Endothelial cell of umbilical vein (primary cell): Measurements from ENCODE around the gene TAS1R1. TPM values are rescaled to one million over a fixed set of nuclear protein-coding genes. Genes with fewer than 3 reads are reported as not detected.

Experiments used
- BruUV-seq: library from RNA; stranded (reverse); fragments of 400-500 nt; replicated peaks from 2 replicates; lab custom pipeline; 2021; lab: Mats Ljungman, UMichigan
- CTCF ChIA-PET: fragments of 300-600, 350-600 bp; sonication (Branson Sonifier 250); formaldehyde crosslinking; loops from one replicate; lab custom pipeline; 2021; ENCODE audit warnings: antibody characterized with exemption, inconsistent platforms; lab: Charles Lee
- POLR2A ChIA-PET: fragments of 300-600, 350-600 bp; sonication (Branson Sonifier 250); formaldehyde crosslinking; loops from one replicate; lab custom pipeline; 2021; ENCODE audit warnings: antibody characterized with exemption, inconsistent platforms; lab: Charles Lee
- DNase-seq: peaks from one replicate; pipeline ENCODE4 v3.0.0-alpha.2; 2011; ENCODE audit warnings: low read depth, low spot score
- FAIRE-seq: peaks from 2 replicates; lab custom pipeline; 2011; peaks lifted over from hg19 to GRCh38; lab: Jason Lieb, UNC
- H2AFZ ChIP-seq: 2 replicates; pipeline ENCODE4 v1.6.0; 2012; ENCODE audit warnings: low read depth, low read length, control low read depth, inconsistent platforms
- H3K27ac ChIP-seq: 2 replicates; pipeline ENCODE4 v1.5.1; 2011; ENCODE audit warnings: low read depth, mild to moderate bottlenecking, control low read depth, low read length, moderate library complexity; ENCODE audit not compliant: insufficient read depth
- H3K27me3 ChIP-seq, 2 experiments: 2 replicates each; pipeline versions ENCODE4 v1.6.0 to v1.6.1; 2011; ENCODE audit warnings: low read length in 2 of 2, mixed read lengths in 1 of 2; ENCODE audit not compliant: control insufficient read depth in 2 of 2, insufficient read depth in 2 of 2
- H3K36me3 ChIP-seq, 2 experiments: 2 replicates in 1 of 2; 3 replicates in 1 of 2; pipeline ENCODE4 v1.5.1; 2011; ENCODE audit warnings: low read length in 2 of 2, mild to moderate bottlenecking in 1 of 2, moderate library complexity in 1 of 2; ENCODE audit not compliant: control insufficient read depth in 2 of 2, insufficient read depth in 2 of 2; ENCODE audit errors: extremely low read depth in 1 of 2
- H3K4me1 ChIP-seq: 3 replicates; pipeline ENCODE4 v1.5.1; 2011; ENCODE audit warnings: mild to moderate bottlenecking, low read length; ENCODE audit not compliant: control insufficient read depth, insufficient read depth; ENCODE audit errors: extremely low read depth
- H3K4me2 ChIP-seq: 2 replicates; pipeline ENCODE4 v1.6.1; 2011; ENCODE audit warnings: low read length, control low read depth, mixed read lengths; ENCODE audit not compliant: insufficient read depth
- H3K4me3 ChIP-seq, 3 experiments: fragments of 200-600 bp in 1 of 3; sonication (generic), shearing (Covaris generic) in 1 of 3; replicated peaks in 1 of 3; 2 replicates each; pipeline ENCODE4 v1.5.1; 2011 to 2016; ENCODE audit warnings: control low read depth in 3 of 3, low read length in 3 of 3, mild to moderate bottlenecking in 2 of 3, inconsistent platforms in 1 of 3, low read depth in 1 of 3, moderate library complexity in 1 of 3; ENCODE audit not compliant: insufficient read depth in 1 of 3
- H3K79me2 ChIP-seq: 2 replicates; pipeline ENCODE4 v1.6.0; 2012; ENCODE audit warnings: low read length, inconsistent platforms; ENCODE audit not compliant: control insufficient read depth, insufficient read depth
- H3K9ac ChIP-seq: replicated peaks from 2 replicates; pipeline ENCODE3; 2011; ENCODE audit warnings: low read length, control low read depth; ENCODE audit not compliant: insufficient read depth; ENCODE audit errors: extremely low read depth
- H3K9me1 ChIP-seq: replicated peaks from 3 replicates; pipeline ENCODE4 v1.6.0; 2011; ENCODE audit warnings: mild to moderate bottlenecking, low read length; ENCODE audit not compliant: control insufficient read depth, insufficient read depth; ENCODE audit errors: extremely low read depth
- H3K9me3 ChIP-seq: replicated peaks from 2 replicates; pipeline ENCODE4 v1.5.1; 2012; ENCODE audit warnings: low read length, inconsistent platforms; ENCODE audit not compliant: control insufficient read depth, insufficient read depth
- H4K20me1 ChIP-seq: replicated peaks from 2 replicates; pipeline ENCODE3; 2011; ENCODE audit warnings: mild to moderate bottlenecking, low read length; ENCODE audit not compliant: control insufficient read depth, insufficient read depth; ENCODE audit errors: extremely low read depth
- EZH2 ChIP-seq: IDR thresholded peaks from 2 replicates; pipeline ENCODE4 v1.6.1; 2012; ENCODE audit warnings: borderline replicate concordance, low read depth, mild to moderate bottlenecking, moderate library complexity, low read length, inconsistent platforms; ENCODE audit not compliant: severe bottlenecking
- FOS ChIP-seq: IDR thresholded peaks from 2 replicates; pipeline ENCODE4 v1.6.1; 2011; ENCODE audit warnings: mild to moderate bottlenecking, low read length, moderate library complexity, borderline replicate concordance; ENCODE audit not compliant: insufficient read depth
- GATA2 ChIP-seq: IDR thresholded peaks from 2 replicates; pipeline ENCODE4 v1.7.0; 2011; ENCODE audit warnings: low read depth, mild to moderate bottlenecking, moderate library complexity, mixed read lengths, low read length; ENCODE audit not compliant: insufficient read length, insufficient read depth
- JUN ChIP-seq: IDR thresholded peaks from 2 replicates; pipeline ENCODE4 v1.6.1; 2011; ENCODE audit warnings: borderline replicate concordance, low read depth; ENCODE audit not compliant: insufficient read length, insufficient read depth
- MAX ChIP-seq: IDR thresholded peaks from 2 replicates; pipeline ENCODE4 v1.6.1; 2011; ENCODE audit not compliant: insufficient read depth, insufficient read length
- MYC ChIP-seq: IDR thresholded peaks from one replicate; pipeline ENCODE4 v1.6.1; 2011; ENCODE audit warnings: mild to moderate bottlenecking, low read depth, low read length
- POLR2A ChIP-seq: IDR thresholded peaks from 2 replicates; pipeline ENCODE4 v1.6.1; 2012; ENCODE audit warnings: low read depth, mild to moderate bottlenecking, control low read depth, low read length
- POLR2AphosphoS5 ChIP-seq: IDR thresholded peaks from 2 replicates; pipeline ENCODE4 v1.6.1; 2012; ENCODE audit warnings: low read depth, mild to moderate bottlenecking, control low read depth, low read length, moderate library complexity; ENCODE audit not compliant: insufficient read depth
- dilution Hi-C: fragments of 300-500 bp; cut with MboI; formaldehyde crosslinking; loops from one replicate; pipeline ENCODE4 v1.15.0; 2019; ENCODE audit warnings: low sequenced_read_pairs; ENCODE audit not compliant: extremely low pct_ligation_motif_present
- intact Hi-C: fragments of 100-400 bp; cut with micrococcal nuclease; formaldehyde crosslinking; loops from one replicate; pipeline ENCODE4 v1.10.0; 2022
- polyA plus RNA-seq, 4 experiments: library from polyadenylated mRNA; depleted of rRNA in 3 of 4; stranded (reverse) in 3 of 4; unstranded in 1 of 4; fragments of >200 nt; gene quantifications; 2 replicates each; pipeline versions ENCODE4 v1.2.1 to v1.2.3, GENCODE V29; 2011 to 2012; ENCODE audit warnings: missing spikeins in 1 of 4
- total RNA-seq: library from RNA; stranded (reverse); gene quantifications from 2 replicates; pipeline ENCODE4 v1.2.3, GENCODE V29; 2021
- TF ChIP-seq, protein P1 (sequence below), 2 donors: IDR thresholded peaks; 1 replicate in 1 of 2; 2 replicates in 1 of 2; pipeline ENCODE4 v1.5.1; 2011; ENCODE audit warnings: low read length in 2 of 2, mild to moderate bottlenecking in 2 of 2, moderate library complexity in 2 of 2, control low read depth in 1 of 2, inconsistent platforms in 1 of 2, low read depth in 1 of 2; ENCODE audit not compliant: insufficient read depth in 1 of 2; ENCODE audit errors: extremely low read depth in 1 of 2

The TAS1R1 gene
- total and polyA plus RNA-seq, 2 donors (not counting 3 experiments of a cell fraction or from before 2014, with no cell fraction given) = not detected

DNA sequence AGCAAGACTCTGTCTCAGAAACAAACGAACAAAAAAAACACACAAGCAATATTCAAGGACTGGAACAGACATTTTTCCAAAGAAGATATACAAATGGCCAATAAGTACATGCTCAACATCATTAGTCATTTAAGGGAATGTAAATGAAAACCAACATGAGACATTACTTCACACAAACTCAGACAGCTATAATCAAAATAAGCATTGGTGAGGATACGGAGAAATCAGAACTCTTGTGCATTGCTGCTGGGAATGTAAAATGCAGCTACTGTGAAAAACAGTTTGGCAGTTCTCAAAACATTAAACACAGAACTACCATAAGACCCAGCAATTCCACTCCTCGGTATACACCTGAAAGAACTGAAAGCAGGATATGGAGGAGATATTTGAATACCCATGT lies 16.2 kb upstream of the TAS1R1 start:
- CTCF ChIA-PET = interaction anchor here (6.3 kb wide), 1 partner anchor 16 kb away, joined by 37 read pairs; no protein-coding TSS in a partner anchor
- H3K4me2 ChIP-seq = no peak overlapping the region

More for the DNA sequence above, 16.2 kb upstream of the TAS1R1 start:
- Histone ChIP-seq H4K20me1 (no peaks in the 10 kb centered on the region), H2AFZ (no peak overlapping the region), H3K9me3 (no peaks in the 10 kb centered on the region), H3K9ac (no peak overlapping the region), H3K4me3 (no peak overlapping the region), H3K36me3 (peaks cover 2 to 10% of the 10 kb centered on the region in 2 experiments), H3K27ac (no peak overlapping the region), H3K27me3 (no peaks in the 10 kb centered on the region), H3K79me2 (peaks cover 8% of the 10 kb centered on the region), H3K9me1 (no peaks in the 10 kb centered on the region), H3K4me1 (no peaks in the 10 kb centered on the region)
- POLR2A ChIA-PET = no interaction called here
- intact Hi-C loops (no loop called here), dilution Hi-C loops (no loop called here)
- TF ChIP-seq, protein P1, sequence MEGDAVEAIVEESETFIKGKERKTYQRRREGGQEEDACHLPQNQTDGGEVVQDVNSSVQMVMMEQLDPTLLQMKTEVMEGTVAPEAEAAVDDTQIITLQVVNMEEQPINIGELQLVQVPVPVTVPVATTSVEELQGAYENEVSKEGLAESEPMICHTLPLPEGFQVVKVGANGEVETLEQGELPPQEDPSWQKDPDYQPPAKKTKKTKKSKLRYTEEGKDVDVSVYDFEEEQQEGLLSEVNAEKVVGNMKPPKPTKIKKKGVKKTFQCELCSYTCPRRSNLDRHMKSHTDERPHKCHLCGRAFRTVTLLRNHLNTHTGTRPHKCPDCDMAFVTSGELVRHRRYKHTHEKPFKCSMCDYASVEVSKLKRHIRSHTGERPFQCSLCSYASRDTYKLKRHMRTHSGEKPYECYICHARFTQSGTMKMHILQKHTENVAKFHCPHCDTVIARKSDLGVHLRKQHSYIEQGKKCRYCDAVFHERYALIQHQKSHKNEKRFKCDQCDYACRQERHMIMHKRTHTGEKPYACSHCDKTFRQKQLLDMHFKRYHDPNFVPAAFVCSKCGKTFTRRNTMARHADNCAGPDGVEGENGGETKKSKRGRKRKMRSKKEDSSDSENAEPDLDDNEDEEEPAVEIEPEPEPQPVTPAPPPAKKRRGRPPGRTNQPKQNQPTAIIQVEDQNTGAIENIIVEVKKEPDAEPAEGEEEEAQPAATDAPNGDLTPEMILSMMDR (IDR thresholded peaks at IDR 0.05; ENCODE audit: extremely low read depth in 1 of 2, insufficient read depth in 1 of 2, low read depth in 1 of 2, low read length in 2 of 2) = no peak
- no peak for TF ChIP-seq POLR2AphosphoS5
- TF ChIP-seq GATA2 = no peak
- no peak for TF ChIP-seq JUN
- TF ChIP-seq EZH2 = no peak
- no peak for TF ChIP-seq MYC
- no peak for TF ChIP-seq POLR2A
- no peak for TF ChIP-seq MAX
- TF ChIP-seq FOS = no peak
- FAIRE-seq = no peak
- no TSS peak for BruUV-seq
- DNase-seq = no peak
